Measurements from ENCODE around the gene RRN3. TPM values are rescaled to one million over a fixed set of nuclear protein-coding genes. Genes with fewer than 3 reads are reported as not detected.

RRN3 gene
- polyA plus RNA-seq, 2 of the 4 experiments (the other 2 are of a cell fraction): 34.0 to 95.7 TPM

- TF ChIP-seq RCOR1 (IDR thresholded peaks at IDR 0.05; ENCODE audit: low read depth, low read length): no peak
- no peak for TF ChIP-seq HEYL (CRISPR knock-in tag; IDR thresholded peaks at IDR 0.05)
- no peak for TF ChIP-seq NFE2L2 (conservative IDR thresholded peaks at IDR 0.05; ENCODE audit: low read length)
- no peak for TF ChIP-seq HDAC2 (IDR thresholded peaks at IDR 0.05)
- TF ChIP-seq FOSL2 (IDR thresholded peaks at IDR 0.05): no peak
- TF ChIP-seq FOSL2 (CRISPR knock-in tag; IDR thresholded peaks at IDR 0.05): no peak
- no peak for TF ChIP-seq HOXA7 (CRISPR knock-in tag; IDR thresholded peaks at IDR 0.05)
- TF ChIP-seq KDM1A (IDR thresholded peaks at IDR 0.05; ENCODE audit: low read depth): no peak
These were observed 49.8 kb downstream of the RRN3 start (continued) for GRCh38 chr16:15044286-15044685.

GRCh38 chr16:15043344-15043743 is 50.7 kb downstream of the RRN3 start:
- DNase-seq (ENCODE audit: low read depth in 1 of 2, low spot score in 1 of 2) (no peak), FAIRE-seq (no peak), ATAC-seq (no peak)
- CTCF ChIA-PET: interaction anchor here (0.6 to 1.3 kb wide), 2 partner anchors 10 to 85 kb away, joined by 3 read pairs; no protein-coding TSS in a partner anchor
- POLR2A ChIA-PET: no interaction called here
- 93% methylated on average over 5 of the region's 5 CpGs for WGBS (ENCODE audit: missing lambda C conversion rate)
- H3K4me2 ChIP-seq: no peak overlapping the region
- no peaks in the 10 kb centered on the region for H3K4me1 ChIP-seq
- no peak overlapping the region for H3K27ac ChIP-seq
- no peak overlapping the region for H3K4me3 ChIP-seq
- H3K9me3 ChIP-seq: no peaks in the 10 kb centered on the region
- TF ChIP-seq TFCP2L1 (CRISPR knock-in tag; IDR thresholded peaks at IDR 0.05) (no peak), BCL3 (IDR thresholded peaks at IDR 0.05) (no peak), NFE2L2 (conservative IDR thresholded peaks at IDR 0.05; ENCODE audit: low read length) (no peak), RFX5 (IDR thresholded peaks at IDR 0.05) (no peak), HMGXB4 (CRISPR knock-in tag; IDR thresholded peaks at IDR 0.05; ENCODE audit: borderline replicate concordance) (no peak), REST (IDR thresholded peaks at IDR 0.05) (no peak), HOXA7 (CRISPR knock-in tag; IDR thresholded peaks at IDR 0.05) (no peak), NR3C1 (IDR thresholded peaks at IDR 0.05) (no peak), MAX (IDR thresholded peaks at IDR 0.05) (no peak)

- H3K4me2 ChIP-seq: no peak overlapping the region
- no peak overlapping the region for H3K4me3 ChIP-seq
- DNase-seq (ENCODE audit: low read depth in 1 of 2, low spot score in 1 of 2): no peak
- no peak overlapping the region for H3K27ac ChIP-seq
- H3K4me1 ChIP-seq: no peaks in the 10 kb centered on the region
- TF ChIP-seq RCOR1 (IDR thresholded peaks at IDR 0.05; ENCODE audit: low read depth, low read length): no peak
- no peak for TF ChIP-seq ZSCAN20 (CRISPR knock-in tag; IDR thresholded peaks at IDR 0.05)
- TF ChIP-seq HMGXB4 (CRISPR knock-in tag; IDR thresholded peaks at IDR 0.05; ENCODE audit: borderline replicate concordance): no peak
- TF ChIP-seq CHD4 (IDR thresholded peaks at IDR 0.05; ENCODE audit: borderline replicate concordance): no peak
- no peak for TF ChIP-seq FOXS1 (CRISPR knock-in tag; IDR thresholded peaks at IDR 0.05)
- TF ChIP-seq RNF2 (IDR thresholded peaks at IDR 0.05; ENCODE audit: borderline replicate concordance, low read depth): no peak
- TF ChIP-seq MAZ (IDR thresholded peaks at IDR 0.05; ENCODE audit: borderline replicate concordance, low read depth, low read length): no peak
- no peak for TF ChIP-seq SREBF2 (IDR thresholded peaks at IDR 0.05)
- ChIA-PET CTCF (interaction anchor here (0.6 kb wide), 1 partner anchor 397 kb away, joined by 3 read pairs; no protein-coding TSS in a partner anchor), POLR2A (no interaction called here)
- H3K9me3 ChIP-seq: no peaks in the 10 kb centered on the region
- ATAC-seq: peak in 1 of 2 experiments; percentile 66; a peak in 3 of 6 replicates
- WGBS (ENCODE audit: missing lambda C conversion rate): 80% methylated on average over 16 of the region's 16 CpGs
- FAIRE-seq: no peak
These were observed 52.6 kb downstream of the RRN3 start for GRCh38 chr16:15041271-15042004.
